ENCODE data around the gene ANO6. TPM values are rescaled to one million over a fixed set of nuclear protein-coding genes. Genes with fewer than 3 reads are reported as not detected.

The ANO6 gene
- total and polyA plus RNA-seq, 11 donors = 9.0 to 57.2 (median 46.0) TPM

- no peaks in the 10 kb centered on the region for H3K9me3 ChIP-seq
- H3K27me3 ChIP-seq = no peaks in the 10 kb centered on the region
- no peak for ATAC-seq
- peak overlapping the region; percentile 83 to 99 (median 94) for H3K27ac ChIP-seq
- 2 to 6% (median 5%) methylated on average over 9 of the region's 9 CpGs for WGBS, 4 donors
- H3K4me3 ChIP-seq = peak overlapping the region; percentile 61 to 97 (median 90)
- TF ChIP-seq POLR2A (IDR thresholded peaks at IDR 0.05) (no peak), CTCF (IDR thresholded peaks at IDR 0.05) (no peak)
- no peaks in the 10 kb centered on the region for H3K36me3 ChIP-seq
- peaks cover 4 to 45% (median 28%) of the 10 kb centered on the region in 12 donors for H3K4me1 ChIP-seq
- intact Hi-C loops (cut with DNase I) = loop anchor here in 9 of 10 donors (2.0 to 10.0 kb wide), 12 partner anchors 40 to 510 kb away; partner anchors contain the start of gene ARID2 (in 3 of the 9)
- no peak for DNase-seq
These were observed 1.1 kb downstream of the ANO6 start for GRCh38 chr12:45216983-45217485.

GRCh38 chr12:45217846-45218245, 2.0 kb downstream of the ANO6 start:
- intact Hi-C loops (cut with DNase I) = loop anchor here in 9 of 10 donors (2.0 to 10.0 kb wide), 12 partner anchors 39 to 509 kb away; partner anchors contain the start of gene ARID2 (in 3 of the 9)
- 33 to 51% (median 45%) methylated on average over 2 of the region's 2 CpGs for WGBS, 4 donors
- Histone ChIP-seq H3K4me1 (peaks cover 4 to 45% (median 28%) of the 10 kb centered on the region in 12 donors), H3K27me3 (no peaks in the 10 kb centered on the region), H3K4me3 (peak overlapping the region in 11 of 12 donors; percentile 61 to 97 (median 90)), H3K27ac (peak overlapping the region in 5 of 12 donors; percentile 8 to 99 (median 97)), H3K36me3 (no peaks in the 10 kb centered on the region), H3K9me3 (no peaks in the 10 kb centered on the region)
- DNase-seq (no peak), ATAC-seq (no peak)
- TF ChIP-seq POLR2A (IDR thresholded peaks at IDR 0.05) (no peak), CTCF (IDR thresholded peaks at IDR 0.05) (no peak)

- Histone ChIP-seq H3K36me3 (no peaks in the 10 kb centered on the region), H3K27ac (no peak overlapping the region), H3K4me3 (no peak overlapping the region), H3K9me3 (no peaks in the 10 kb centered on the region), H3K4me1 (peaks cover 4 to 49% (median 28%) of the 10 kb centered on the region in 12 donors), H3K27me3 (no peaks in the 10 kb centered on the region)
- DNase-seq (no peak), ATAC-seq (no peak)
- 87 to 99% (median 95%) methylated on average over 2 of the region's 2 CpGs for WGBS, 4 donors
- intact Hi-C loops (cut with DNase I) = loop anchor here in 9 of 10 donors (5.0 to 10.0 kb wide), 10 partner anchors 38 to 508 kb away; partner anchors contain the start of gene ARID2 (in 3 of the 9)
- TF ChIP-seq POLR2A (IDR thresholded peaks at IDR 0.05) (no peak), CTCF (IDR thresholded peaks at IDR 0.05) (no peak)
These were observed 3.7 kb downstream of the ANO6 start for GRCh38 chr12:45219621-45220020.

- no peaks in the 10 kb centered on the region for H3K9me3 ChIP-seq
- H3K27ac ChIP-seq = peak overlapping the region in 1 of 12 donors; percentile 19
- ATAC-seq = no peak
- intact Hi-C loops (cut with DNase I) = no loop called here
- TF ChIP-seq POLR2A (IDR thresholded peaks at IDR 0.05) (no peak), CTCF (IDR thresholded peaks at IDR 0.05) (no peak)
- no peaks in the 10 kb centered on the region for H3K27me3 ChIP-seq
- peaks cover 4 to 49% (median 27%) of the 10 kb centered on the region in 12 donors for H3K4me1 ChIP-seq
- DNase-seq = no peak
- H3K4me3 ChIP-seq = no peak overlapping the region
- H3K36me3 ChIP-seq = no peaks in the 10 kb centered on the region
These were observed 4.6 kb downstream of the ANO6 start for GRCh38 chr12:45220363-45220931.
